ENCODE data around the gene UST.

DNA sequence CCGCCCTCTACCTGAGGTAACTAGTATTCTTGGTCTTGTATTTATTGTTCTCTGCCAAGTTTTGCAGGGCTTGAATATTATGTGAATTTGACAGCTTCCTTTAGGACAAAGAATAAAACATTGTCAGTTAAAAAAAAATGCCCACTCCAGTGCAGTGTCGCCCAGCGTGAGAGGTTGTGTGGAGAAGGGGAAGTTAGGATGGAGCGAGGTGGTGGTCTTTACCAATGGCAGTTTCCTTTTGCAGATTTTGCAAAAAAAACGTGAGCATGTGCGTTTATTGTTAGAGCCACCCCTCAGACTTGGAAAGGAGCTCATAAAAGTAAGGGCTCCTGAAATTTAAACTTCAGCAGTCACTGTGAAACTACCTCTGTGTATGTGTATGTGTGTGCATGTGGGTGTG is 28.3 kb downstream of the UST start:
- TF ChIP-seq POLR2A (IDR thresholded peaks at IDR 0.05; ENCODE audit: low read length) (no peak), GATA1 (IDR thresholded peaks at IDR 0.05; ENCODE audit: low read depth, low read length) (no peak)

Data from erythroblast (primary cell).